HUDEP-2 (cell line): ENCODE results near the gene DLG4.
"Not testable (repeated sequence)": the region's sequence is repeated elsewhere in the genome, so short reads cannot be mapped to it uniquely, and the experiment has no call there.

Experiments
- DNase-seq, 76 experiments: peaks; one replicate each; lab custom pipeline; 2025; ENCODE audit not compliant: unreplicated experiment in 76 of 76; lab: John Stamatoyannopoulos, UW

The DLG4 gene

DNA sequence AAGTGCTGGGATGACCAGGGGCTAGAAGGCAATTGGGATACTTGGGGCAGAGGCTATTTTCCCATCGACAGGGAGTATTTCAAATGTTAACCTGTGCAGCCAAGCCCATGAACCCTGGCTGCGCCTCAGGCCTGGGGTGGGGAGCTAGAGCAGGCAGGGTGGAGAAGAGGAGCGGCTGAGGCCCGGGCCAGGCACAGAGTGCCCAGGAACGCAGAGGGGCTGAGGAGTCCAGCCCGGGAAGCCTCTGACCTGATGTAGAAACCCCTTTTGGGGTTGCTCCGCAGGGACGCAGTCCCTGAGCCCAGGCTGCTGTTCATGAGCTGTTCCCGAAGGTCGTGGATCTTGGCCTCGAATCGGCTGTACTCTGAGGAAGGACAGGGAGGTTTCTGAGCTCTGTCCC is 23.7 kb downstream of the DLG4 start:
- DNase-seq: no peak

DNA sequence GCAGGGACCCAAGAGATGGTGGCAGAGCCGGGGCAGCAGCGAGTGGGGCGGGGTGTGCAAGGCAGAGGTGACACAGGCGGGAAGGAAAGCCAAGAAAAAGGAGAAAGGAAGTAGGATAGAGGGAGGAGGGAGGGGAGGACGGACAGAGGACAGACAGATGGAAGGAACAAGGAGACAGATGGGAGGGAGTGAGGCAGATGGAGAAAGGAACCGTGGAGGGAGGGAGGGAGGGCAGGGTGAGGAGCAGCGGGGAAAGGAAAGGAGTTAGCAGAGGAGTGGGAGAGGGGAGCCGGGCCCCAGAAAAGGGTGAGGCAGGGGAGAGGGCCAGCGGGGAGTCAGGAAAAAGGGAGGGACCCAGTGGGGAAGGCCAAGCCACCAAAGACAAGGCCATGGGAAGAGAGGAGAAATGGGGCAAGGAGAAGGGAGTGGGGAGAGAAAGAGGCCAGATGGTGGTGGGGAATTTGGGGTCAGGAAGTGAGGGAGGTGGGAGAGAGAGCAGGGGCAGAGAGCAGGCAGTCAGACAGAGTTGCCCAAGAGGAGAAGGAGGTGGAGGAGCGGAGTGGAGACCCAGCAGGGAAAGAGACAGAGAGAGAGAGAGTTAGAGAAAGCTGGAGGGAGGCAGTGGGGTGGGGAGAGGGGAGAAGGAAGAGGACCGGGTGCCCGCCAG is 27.2 kb downstream of the DLG4 start:
- DNase-seq: no peak

GRCh38 chr17:7191571-7192270 is 27.9 kb downstream of the DLG4 start:
- DNase-seq: peak in 14 of 76 experiments; percentile 3 to 32 (median 10)

GRCh38 chr17:7191069-7191468 is 28.6 kb downstream of the DLG4 start:
- no peak for DNase-seq

GRCh38 chr17:7190276-7190917 is 29.2 kb downstream of the DLG4 start:
- no peak for DNase-seq

- DNase-seq: peak in 9 of 76 experiments; percentile 4 to 34 (median 8)
These were observed 33.4 kb downstream of the DLG4 start for GRCh38 chr17:7186241-7186640.

DNA sequence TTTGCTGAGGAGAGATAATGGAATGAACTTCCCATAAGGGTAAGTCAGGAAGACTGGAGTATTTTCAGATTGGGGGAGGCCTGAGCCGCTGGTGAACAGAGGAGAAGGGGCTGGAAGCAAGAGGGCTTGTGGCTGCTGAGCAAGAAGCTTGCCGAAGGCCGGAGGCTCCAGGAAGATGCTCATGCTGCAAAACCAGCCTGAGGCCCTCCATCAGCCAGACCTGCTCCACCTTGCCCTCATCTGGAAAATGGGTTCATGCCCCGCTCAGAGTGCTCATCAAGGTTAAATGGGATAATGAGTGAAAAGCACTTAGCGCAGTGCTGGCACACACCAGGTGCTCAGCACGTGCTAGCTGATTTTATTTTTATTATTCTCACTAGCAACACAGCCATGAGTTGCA is 35.0 kb downstream of the DLG4 start:
- DNase-seq: no peak

- DNase-seq: no peak
These were observed 35.5 kb downstream of the DLG4 start for GRCh38 chr17:7184091-7184488.

GRCh38 chr17:7183433-7184090 is 36.1 kb downstream of the DLG4 start:
- no peak for DNase-seq

GRCh38 chr17:7182101-7182500 is 37.5 kb downstream of the DLG4 start:
- DNase-seq: not testable (repeated sequence)

DNA sequence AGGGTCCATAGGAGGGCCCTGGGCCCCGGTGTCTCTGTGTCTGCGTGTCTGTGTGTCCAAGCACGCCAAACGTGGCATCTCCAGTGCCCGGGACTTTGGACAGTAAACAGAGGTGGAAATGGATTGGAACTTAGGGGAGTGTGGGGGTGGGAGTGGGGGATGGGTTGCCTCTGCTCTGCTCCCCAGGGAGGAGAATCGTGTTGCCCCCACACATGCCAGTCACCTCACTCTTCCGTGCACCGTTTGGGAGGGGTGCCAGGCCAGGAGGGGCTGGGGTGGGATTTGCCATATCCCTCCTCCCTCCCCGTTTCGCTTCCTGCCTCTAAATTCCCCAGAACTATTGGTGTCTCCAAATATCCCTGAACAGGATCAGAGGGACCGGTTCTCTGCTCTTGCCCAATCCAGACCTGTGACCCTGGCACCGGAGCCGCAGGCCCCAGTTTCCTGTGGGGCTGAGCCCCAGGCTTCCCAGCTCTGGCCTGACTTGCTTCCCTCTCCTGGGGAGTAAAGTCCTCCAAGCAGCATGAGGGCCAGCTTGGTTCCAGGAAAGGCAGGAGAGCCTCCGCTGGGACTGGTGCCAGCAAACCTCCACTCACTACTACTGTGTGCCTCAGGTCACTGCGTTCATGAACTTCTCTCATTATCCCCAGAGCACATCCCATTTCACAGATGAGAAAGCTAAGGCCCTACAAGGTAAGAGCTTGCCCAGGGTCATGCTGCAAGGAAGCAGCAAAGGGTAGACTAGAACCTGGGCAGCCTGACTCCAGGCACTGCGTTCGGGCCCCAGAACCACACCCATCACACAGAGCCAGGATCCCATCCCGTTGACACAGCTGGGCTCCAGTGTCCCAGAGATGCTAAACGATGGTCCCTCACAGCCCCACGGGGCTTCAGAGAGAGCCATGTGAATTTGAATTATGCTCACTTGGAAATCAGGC is 40.0 kb downstream of the DLG4 start, which contains the start of gene ASGR1:
TSS of gene ASGR1 (minus strand) at position 54 of the 938 bp plus-strand sequence. CDS start 807 bp downstream, outside the sequence.
- no peak for DNase-seq

- no peak for DNase-seq
These were observed 40.7 kb downstream of the DLG4 start for GRCh38 chr17:7178973-7179316.

GRCh38 chr17:7177954-7178477 is 41.6 kb downstream of the DLG4 start:
- DNase-seq: no peak

GRCh38 chr17:7177191-7177953 is 42.3 kb downstream of the DLG4 start:
- peak in 35 of 76 experiments; percentile 6 to 60 (median 24) for DNase-seq

- no peak for DNase-seq
These were observed 42.8 kb downstream of the DLG4 start for GRCh38 chr17:7176841-7177190.

DNA sequence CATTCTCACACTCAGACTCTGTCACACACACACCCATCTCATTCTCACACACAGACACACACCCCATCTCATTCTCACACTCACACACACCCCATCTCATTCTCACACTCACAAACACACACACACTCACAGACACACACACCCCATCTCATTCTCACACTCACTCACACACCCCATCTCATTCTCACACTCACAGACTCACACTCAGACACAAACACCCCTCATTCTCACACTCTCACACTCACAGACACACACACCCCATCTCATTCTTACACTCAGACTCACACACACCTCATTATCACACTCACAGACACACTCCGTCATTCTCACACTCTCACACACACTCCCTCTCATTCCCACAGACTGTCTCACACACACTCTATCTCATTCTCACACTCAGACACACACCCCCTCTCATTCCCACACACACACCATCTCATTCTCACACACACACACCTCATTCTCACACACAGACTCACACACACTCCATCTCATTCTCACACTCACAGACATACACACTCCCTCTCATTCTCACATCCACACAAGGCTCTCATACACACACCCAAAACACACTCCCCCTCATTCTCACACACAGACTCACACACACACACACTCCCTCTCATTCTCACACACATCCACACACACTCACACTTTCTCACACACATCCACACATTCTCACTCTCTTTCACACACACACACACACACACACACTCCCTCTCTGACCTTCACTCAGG is 43.4 kb downstream of the DLG4 start:
- no peak for DNase-seq

- no peak for DNase-seq
These were observed 44.3 kb downstream of the DLG4 start for GRCh38 chr17:7175330-7175733.

- no peak for DNase-seq
These were observed 44.9 kb downstream of the DLG4 start for GRCh38 chr17:7174603-7175326.
